Measurements from ENCODE around the gene LITAF.

Gene LITAF

GRCh38 chr16:11586856-11587642, at the start of gene LITAF:
TSS of gene LITAF (minus strand) at chr16:11586919. CDS start at chr16:11556730, 30,189 bp downstream.
- peak within 1 kb of the TSS; percentile 76 to 99 (median 94) for H3K27ac ChIP-seq
- H3K4me3 ChIP-seq: peak within 1 kb of the TSS; percentile 66 to 93 (median 80)

GRCh38 chr16:11636172-11636721, 49.5 kb upstream of the LITAF start:
- Histone ChIP-seq H3K4me3 (no peak overlapping the region), H3K27ac (peak overlapping the region in 3 of 21 experiments; percentile 34 to 42 (median 39))

DNA sequence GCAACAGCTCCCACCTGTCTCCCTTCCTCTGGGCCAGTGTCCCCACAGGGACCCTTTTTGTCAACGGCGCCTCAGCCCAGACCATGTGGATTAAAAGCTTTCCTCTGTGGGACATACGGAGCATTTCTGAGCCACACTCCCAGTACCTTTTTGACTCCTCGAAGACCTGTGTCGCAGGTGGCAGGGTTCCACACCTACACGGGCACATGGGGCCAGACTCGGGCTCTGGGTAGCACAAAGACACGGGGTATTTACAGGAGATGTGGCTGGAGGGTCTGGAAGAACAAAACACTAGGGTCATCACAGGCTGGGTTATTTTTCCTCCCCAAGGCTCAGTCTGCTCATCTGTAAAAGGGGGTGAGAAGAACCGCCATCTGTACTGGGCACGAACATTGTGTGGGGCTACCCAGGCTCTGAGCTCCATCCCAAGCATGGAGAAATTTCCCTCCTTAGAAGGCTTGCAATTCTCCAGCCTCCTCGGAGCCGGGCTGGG, 49.0 kb upstream of the LITAF start:
- no peak overlapping the region for H3K4me3 ChIP-seq
- H3K27ac ChIP-seq: peak overlapping the region in 3 of 21 experiments; percentile 23 to 42 (median 39)

DNA sequence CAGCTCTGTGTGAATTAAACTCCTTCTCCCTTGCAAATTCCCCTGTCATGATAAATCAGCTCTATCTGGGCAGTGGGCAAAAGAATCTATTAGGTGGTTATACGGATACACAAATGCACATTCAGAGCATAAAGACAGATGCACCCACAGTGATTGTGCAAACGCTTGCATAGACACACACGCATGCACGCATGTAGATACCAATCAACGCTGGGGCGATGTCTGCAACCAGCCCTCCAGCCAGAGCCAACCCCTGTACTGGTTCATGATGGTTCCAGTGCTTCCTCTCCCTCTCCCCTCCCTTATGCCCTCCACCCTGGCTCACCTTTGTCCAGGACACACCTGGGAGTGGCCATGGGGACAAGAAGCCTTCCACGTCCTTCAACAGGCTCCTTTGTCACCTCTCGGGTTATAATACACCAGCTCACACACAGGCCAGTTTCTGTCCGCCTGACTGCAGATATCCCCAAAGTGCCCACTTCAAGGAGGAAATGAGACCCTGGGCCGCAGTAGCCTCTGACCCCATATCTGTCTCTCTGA, 48.5 kb upstream of the LITAF start:
- no peak overlapping the region for H3K27ac ChIP-seq
- no peak overlapping the region for H3K4me3 ChIP-seq

- H3K4me3 ChIP-seq: no peak overlapping the region
- H3K27ac ChIP-seq: no peak overlapping the region
Observed at GRCh38 chr16:11634312-11634711, 47.6 kb upstream of the LITAF start.

DNA sequence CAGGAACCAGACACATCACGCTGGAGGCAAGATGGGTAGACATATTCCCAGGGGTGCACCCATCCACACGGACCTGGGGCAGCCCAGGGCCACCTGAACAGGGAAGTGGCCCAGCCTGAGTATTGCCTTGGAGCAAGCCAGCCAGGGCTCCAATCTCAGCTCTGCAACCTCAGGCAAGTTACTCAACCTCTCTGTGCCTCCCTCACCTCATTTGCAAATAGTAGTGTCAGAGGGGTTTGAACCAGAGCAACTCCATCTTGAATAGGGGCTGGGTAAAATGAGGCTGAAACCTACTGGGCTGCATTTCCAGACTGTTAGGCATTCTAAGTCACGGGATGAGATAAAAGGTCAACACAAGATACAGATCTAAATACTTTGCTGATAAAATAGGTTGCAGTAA, 46.4 kb upstream of the LITAF start:
- H3K4me3 ChIP-seq: no peak overlapping the region
- H3K27ac ChIP-seq: peak overlapping the region in 18 of 21 experiments; percentile 18 to 82 (median 66)

DNA sequence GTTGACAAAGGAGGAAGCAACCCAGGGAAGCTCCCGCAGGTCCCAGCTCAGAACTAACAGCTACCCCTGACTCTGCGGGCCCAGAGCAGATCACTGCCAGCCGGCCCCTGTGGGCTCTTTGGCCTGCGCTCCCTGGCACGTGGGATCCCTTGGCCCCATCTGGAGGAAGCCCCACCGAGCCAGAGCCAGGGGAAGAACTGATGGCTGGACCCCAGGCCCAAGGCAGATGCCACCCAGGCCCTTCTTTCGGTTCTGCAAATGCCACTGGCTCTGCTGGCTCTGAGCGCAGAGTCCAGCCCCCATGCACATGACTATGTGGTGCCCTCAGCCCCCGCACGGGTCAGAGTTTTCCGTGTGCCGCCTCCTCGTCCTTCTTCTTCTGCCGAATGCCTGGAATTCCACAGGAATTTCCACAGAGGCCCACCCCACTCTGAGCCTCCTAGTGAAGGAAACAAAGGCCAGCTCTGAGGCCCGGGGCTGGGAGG, 45.8 kb upstream of the LITAF start:
- H3K27ac ChIP-seq: peak overlapping the region in 20 of 21 experiments; percentile 4 to 82 (median 66)
- no peak overlapping the region for H3K4me3 ChIP-seq

DNA sequence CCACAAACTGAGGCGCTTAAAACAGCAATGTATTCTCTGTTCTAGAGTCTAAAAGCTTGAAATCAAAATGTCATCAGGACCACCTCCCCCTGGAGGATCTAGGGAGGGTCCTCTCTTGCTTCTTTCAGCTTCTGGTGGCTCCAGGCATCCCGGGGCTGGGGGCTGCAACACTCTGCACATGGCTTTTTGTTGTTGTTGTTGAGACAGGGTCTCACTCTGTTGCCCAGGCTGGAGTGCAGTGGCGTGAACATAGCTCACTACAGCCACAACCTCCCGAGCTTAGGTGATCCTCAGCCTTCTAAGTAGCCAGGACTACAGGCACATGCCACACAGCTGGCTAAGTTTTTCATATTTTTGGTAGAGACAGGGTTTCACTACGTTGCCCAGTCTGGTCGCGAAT, 44.5 kb upstream of the LITAF start:
- Histone ChIP-seq H3K4me3 (no peak overlapping the region), H3K27ac (no peak overlapping the region)

- H3K4me3 ChIP-seq: no peak overlapping the region
- peak overlapping the region in 3 of 21 experiments; percentile 73 to 82 (median 82) for H3K27ac ChIP-seq
Observed at GRCh38 chr16:11630768-11631056, 44.0 kb upstream of the LITAF start.

GRCh38 chr16:11630046-11630767, 43.5 kb upstream of the LITAF start:
- H3K27ac ChIP-seq: peak overlapping the region in 18 of 21 experiments; percentile 21 to 84 (median 64)
- H3K4me3 ChIP-seq: no peak overlapping the region

GRCh38 chr16:11629071-11630030, 42.6 kb upstream of the LITAF start:
- H3K4me3 ChIP-seq: no peak overlapping the region
- H3K27ac ChIP-seq: peak overlapping the region in 19 of 21 experiments; percentile 21 to 84 (median 67)

DNA sequence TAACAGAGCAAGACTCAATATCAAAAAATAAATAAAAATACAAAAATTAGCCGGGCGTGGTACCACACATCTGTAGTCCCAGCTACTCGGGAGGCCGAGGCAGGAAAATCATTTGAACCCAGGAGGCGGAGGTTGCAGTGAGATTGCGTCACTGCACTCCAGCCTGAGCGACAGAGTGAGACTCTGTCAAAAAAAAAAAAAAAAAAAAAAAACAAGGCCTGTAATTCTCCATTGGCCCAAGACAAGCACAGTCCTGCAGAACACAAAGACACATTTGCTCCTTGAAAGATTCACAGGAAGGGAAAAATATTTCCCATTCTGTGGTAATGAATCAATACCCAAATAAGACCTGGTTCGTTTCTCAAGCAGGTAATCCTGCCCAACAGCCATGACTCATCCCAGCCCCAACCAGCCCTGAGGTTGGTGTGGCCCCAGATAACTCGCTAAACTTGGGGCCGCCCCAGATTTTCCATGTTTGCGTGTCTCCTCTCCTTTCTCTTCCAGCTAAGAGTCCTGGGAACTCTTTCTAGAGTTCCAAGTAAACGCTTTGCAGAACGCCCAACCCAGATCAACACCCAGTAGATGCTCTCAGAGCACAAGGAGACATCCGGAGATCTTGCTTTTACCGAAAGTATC, 41.2 kb upstream of the LITAF start:
- no peak overlapping the region for H3K4me3 ChIP-seq
- peak overlapping the region in 19 of 21 experiments; percentile 43 to 84 (median 68) for H3K27ac ChIP-seq

GRCh38 chr16:11627292-11627663, 40.6 kb upstream of the LITAF start:
- peak overlapping the region in 15 of 21 experiments; percentile 22 to 84 (median 65) for H3K27ac ChIP-seq
- no peak overlapping the region for H3K4me3 ChIP-seq

DNA sequence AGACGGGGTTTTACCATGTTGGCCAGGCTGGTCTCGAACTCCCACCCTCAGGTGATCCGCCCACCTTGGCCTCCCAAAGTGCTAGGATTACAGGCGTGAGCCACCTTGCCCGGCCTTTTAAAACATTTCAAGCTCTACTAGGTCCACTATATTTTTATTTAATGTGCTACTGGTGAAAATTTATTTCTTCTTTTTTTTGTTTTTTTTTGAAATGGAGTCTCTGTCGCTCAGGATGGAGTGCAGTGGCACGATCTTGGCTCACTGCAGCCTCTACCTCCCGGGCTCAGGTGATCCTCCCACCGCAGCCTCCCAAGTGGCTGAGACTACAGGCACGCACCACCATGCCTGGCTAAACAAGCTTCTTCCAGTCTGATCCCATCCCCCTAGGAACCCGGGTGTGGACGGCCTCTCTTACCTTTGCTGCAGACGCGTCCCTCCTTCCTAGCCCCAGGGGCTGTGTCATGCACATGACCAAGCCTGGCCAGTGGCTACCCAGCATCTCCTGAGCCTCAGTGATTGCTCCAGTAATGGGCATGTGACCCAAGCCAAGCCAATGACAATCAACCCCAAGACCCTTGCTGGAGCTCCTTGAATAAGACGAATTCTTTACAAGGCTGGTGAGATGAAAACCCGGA, 40.1 kb upstream of the LITAF start:
- H3K27ac ChIP-seq: peak overlapping the region in 10 of 21 experiments; percentile 16 to 84 (median 68)
- H3K4me3 ChIP-seq: no peak overlapping the region

DNA sequence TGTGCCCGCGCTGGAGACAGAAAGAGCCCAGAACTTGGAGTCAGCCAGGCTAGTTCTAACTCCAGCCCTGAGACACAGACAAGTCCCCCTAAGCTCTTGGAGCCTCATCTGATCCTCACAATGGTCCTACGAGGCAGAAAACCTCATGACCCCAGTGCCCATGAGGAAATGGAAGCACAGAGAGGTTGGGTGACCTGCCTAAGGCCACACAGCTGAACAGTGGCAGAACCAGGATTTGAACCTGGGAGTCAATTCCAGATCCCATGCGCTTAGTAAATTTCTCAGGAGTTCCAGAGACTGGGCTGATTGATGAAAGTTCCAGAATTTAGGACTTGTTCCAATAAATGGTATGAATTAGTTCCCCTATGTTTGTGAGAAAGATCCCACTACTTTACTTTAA, 39.0 kb upstream of the LITAF start:
- no peak overlapping the region for H3K4me3 ChIP-seq
- H3K27ac ChIP-seq: peak overlapping the region in 13 of 21 experiments; percentile 1 to 68 (median 54)

DNA sequence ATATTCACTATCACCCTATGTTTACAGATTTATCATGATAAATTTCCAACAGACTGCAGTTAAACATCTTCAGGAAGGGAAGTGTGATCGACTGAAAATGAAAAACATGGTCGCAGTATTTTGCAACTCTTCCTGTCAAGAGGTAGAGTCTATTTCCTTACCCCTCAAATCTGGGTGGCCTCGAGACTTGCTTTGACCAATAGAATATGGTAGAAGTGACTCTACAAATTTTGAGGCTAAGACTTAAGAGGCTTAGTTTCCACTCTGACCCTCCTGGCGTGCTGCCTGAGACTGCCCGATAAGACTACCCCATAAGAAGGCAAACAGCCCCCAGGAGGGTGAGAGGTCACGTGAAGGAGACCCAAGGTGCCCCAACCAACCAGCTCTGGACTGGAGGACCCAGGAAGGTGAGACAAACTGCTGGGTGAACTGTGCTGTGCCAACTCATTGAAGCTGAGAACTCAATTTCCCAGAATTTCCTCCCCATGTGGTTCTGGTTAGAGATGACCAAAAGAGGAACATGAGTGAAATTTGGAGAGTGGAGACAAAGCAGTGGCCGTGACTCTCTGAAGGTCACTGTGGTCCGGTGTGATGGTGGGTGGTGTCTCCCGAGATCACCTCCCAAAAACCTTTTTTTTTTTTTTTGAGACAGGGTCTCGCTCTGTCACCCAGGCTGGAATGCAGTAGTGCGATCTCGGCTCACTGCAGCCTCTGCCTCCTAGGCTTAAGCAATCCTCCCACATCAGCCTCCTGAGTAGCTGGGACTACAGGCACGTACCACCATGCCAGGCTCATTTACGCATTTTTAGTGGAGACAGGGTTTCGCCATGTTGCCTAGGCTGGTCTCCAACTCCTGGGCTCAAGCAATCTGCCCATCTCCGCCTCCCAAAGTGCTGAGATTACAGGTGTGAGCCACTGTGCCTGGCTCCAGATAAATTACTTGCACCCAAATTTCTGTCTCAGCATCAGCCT, 38.2 kb upstream of the LITAF start:
- Histone ChIP-seq H3K27ac (peak overlapping the region in 18 of 21 experiments; percentile 3 to 73 (median 52)), H3K4me3 (no peak overlapping the region)

GRCh38 chr16:11624205-11624604, 37.5 kb upstream of the LITAF start:
- Histone ChIP-seq H3K4me3 (no peak overlapping the region), H3K27ac (peak overlapping the region in 13 of 21 experiments; percentile 4 to 73 (median 54))
